Sigmoid colon (tissue), 4 donors: ENCODE data around the gene VPS13D.

Source experiments
- POLR2AphosphoS5 ChIP-seq, 4 donors: sonication (generic); formaldehyde crosslinking; IDR thresholded peaks; one replicate each; pipeline ENCODE4 v1.6.1; 2017; ENCODE audit warnings: antibody characterized with exemption in 4 of 4
- TF ChIP-seq, protein P1 (sequence below), 4 experiments: fragments of 450-650 bp in 3 of 4; fragments of 200-600 bp in 1 of 4; IDR thresholded peaks; one replicate each; pipeline ENCODE4 v1.5.1; 2016 to 2019; ENCODE audit warnings: antibody characterized with exemption in 4 of 4, mild to moderate bottlenecking in 3 of 4, moderate library complexity in 2 of 4

- TF ChIP-seq, protein P1, sequence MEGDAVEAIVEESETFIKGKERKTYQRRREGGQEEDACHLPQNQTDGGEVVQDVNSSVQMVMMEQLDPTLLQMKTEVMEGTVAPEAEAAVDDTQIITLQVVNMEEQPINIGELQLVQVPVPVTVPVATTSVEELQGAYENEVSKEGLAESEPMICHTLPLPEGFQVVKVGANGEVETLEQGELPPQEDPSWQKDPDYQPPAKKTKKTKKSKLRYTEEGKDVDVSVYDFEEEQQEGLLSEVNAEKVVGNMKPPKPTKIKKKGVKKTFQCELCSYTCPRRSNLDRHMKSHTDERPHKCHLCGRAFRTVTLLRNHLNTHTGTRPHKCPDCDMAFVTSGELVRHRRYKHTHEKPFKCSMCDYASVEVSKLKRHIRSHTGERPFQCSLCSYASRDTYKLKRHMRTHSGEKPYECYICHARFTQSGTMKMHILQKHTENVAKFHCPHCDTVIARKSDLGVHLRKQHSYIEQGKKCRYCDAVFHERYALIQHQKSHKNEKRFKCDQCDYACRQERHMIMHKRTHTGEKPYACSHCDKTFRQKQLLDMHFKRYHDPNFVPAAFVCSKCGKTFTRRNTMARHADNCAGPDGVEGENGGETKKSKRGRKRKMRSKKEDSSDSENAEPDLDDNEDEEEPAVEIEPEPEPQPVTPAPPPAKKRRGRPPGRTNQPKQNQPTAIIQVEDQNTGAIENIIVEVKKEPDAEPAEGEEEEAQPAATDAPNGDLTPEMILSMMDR (IDR thresholded peaks at IDR 0.05) = no peak
- no peak for TF ChIP-seq POLR2AphosphoS5 (IDR thresholded peaks at IDR 0.05)
Measured at GRCh38 chr1:12200208-12200607, 29.6 kb upstream of the VPS13D start.
